ENCODE results near the gene ZNF664.
A peak's percentile ranks its signal among the peaks of the same experiment; 100 is the strongest.

The ZNF664 gene

DNA sequence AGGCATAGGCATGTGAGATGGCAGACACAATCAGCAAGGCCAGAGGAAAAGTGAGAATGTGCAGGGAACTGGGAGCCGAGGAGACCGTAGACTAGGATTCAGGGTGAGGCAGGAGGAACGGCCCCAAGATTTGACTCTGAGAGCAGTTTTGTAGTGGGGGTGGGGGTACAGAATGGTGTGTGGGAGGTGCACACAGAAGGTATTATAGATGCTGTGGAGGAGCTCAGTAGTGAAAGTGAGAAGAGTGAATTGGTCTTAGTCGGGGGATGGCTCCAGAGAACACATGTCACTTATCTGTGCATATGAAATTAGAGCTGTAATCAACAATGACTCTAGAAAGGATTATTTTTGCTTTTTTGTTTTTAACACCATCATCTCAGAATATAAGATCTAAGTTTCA lies 11.9 kb downstream of the ZNF664 start:
- peaks cover 34% of the 10 kb centered on the region for H3K36me3 Mint-ChIP-seq

DNA sequence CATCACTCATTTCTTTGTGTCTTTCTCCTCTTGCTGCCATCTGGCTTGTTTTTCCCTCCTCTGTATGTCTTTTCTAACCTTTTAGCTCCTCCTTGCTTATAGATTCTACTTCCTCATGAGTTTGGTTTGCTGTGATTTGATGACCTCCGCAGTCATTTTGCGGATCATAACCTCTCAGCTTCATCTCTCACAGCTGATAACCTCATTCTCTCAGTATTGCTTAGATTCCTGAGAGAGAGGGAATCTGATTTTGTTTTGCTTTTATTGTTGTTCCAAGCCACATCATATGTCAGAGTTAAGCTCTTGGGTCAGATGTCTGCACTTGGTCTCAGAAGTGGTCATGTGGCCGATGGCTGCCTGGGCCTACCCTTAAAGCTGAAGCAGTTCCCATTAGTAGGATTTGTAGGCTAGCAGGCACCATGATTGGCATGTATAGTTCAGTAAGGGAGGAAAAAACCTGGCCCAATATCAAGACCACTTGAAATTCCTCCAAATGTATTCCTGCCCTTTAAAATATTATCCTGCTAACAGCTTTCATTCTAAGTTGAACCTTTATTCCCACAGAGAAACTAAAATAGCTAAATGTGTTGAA lies 13.5 kb downstream of the ZNF664 start:
- H3K4me1 Mint-ChIP-seq: peaks cover 58% of the 10 kb centered on the region
- no peak for ATAC-seq
- DNase-seq (ENCODE audit: low spot score in 2 of 2): no peak
- H3K36me3 Mint-ChIP-seq: peaks cover 50% of the 10 kb centered on the region
- no peak overlapping the region for H3K4me3 Mint-ChIP-seq
- H3K27ac Mint-ChIP-seq: no peak overlapping the region
- no peaks in the 10 kb centered on the region for H3K9me3 Mint-ChIP-seq

More for the DNA sequence above, 11.9 kb downstream of the ZNF664 start:
- Mint-ChIP-seq H3K4me1 (peaks cover 51% of the 10 kb centered on the region), H3K27ac (peak overlapping the region; percentile 8), H3K4me3 (no peak overlapping the region), H3K9me3 (no peaks in the 10 kb centered on the region)
- ATAC-seq (no peak), DNase-seq (ENCODE audit: low spot score in 2 of 2) (peak in 1 of 2 donors; percentile 13)

DNA sequence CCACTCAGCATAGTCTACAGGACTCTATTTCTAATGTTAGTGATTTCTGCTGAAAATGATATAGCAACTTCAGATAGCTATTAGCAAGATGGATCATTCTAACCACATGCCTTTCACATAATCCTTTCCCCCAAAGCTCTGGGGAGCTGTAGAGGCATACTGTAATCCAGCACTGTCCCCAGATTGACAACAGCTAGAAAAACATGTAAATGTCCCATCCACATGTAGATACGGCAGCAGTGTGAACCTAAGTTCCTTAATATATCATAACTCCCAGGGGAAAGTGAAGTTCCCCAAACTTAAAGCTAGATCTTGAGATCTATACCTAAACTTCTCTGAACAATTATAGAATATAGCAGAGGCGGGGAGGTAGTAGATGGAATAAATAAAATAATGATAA lies 14.0 kb downstream of the ZNF664 start:
- Mint-ChIP-seq H3K9me3 (no peaks in the 10 kb centered on the region), H3K36me3 (peaks cover 50% of the 10 kb centered on the region), H3K27ac (no peak overlapping the region), H3K4me3 (no peak overlapping the region), H3K4me1 (peaks cover 55% of the 10 kb centered on the region)
- DNase-seq (ENCODE audit: low spot score in 2 of 2) (no peak), ATAC-seq (no peak)

DNA sequence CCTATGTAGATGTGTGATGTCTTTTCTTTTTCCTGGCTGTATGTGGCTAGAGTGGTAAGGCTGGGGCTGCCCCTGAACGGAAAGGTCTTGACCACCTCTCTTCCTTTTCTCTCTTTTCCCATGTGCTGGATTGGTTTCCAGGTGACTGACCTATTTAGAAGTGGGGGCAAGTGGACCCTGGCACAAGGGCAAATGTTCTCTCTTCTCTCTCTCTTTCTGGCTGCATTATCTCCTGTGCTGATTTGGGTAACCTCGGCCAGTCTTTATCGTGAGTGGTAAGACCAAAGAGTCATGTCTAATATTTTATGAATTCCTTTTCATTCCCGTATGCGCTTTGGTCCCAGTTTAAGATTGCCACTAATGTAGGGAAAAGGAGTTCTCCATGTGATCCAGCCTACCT lies 16.2 kb downstream of the ZNF664 start:
- ATAC-seq: no peak
- peaks cover 42% of the 10 kb centered on the region for H3K4me1 Mint-ChIP-seq
- H3K4me3 Mint-ChIP-seq: no peak overlapping the region
- H3K36me3 Mint-ChIP-seq: peaks cover 50% of the 10 kb centered on the region
- no peaks in the 10 kb centered on the region for H3K9me3 Mint-ChIP-seq
- peak overlapping the region; percentile 6 for H3K27ac Mint-ChIP-seq
- peak in 1 of 2 donors; percentile 12 for DNase-seq (ENCODE audit: low spot score in 2 of 2)

DNA sequence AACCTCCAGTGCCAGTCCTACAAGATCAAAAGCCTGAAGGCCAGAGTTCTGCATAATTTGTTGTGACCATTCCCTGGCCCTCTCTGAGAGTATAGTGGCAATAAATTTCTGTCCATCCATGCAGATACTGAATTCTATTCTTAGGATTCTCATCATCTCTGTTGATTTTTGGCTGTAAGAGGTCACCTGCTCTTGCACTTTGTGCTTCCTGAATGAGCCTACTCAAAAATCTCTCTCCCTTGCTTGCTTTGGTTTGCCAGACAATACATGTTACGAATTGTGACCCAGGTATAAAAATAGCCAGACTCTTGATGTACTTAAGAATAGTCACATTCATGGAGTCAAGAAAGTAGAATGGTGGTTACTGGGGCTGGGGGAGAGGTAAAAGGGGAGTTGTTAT lies 16.7 kb downstream of the ZNF664 start:
- H3K4me1 Mint-ChIP-seq: peaks cover 40% of the 10 kb centered on the region
- no peaks in the 10 kb centered on the region for H3K9me3 Mint-ChIP-seq
- H3K36me3 Mint-ChIP-seq: peaks cover 47% of the 10 kb centered on the region
- no peak overlapping the region for H3K4me3 Mint-ChIP-seq
- H3K27ac Mint-ChIP-seq: no peak overlapping the region
- ATAC-seq: no peak
- peak in 1 of 2 donors; percentile 6 for DNase-seq (ENCODE audit: low spot score in 2 of 2)

DNA sequence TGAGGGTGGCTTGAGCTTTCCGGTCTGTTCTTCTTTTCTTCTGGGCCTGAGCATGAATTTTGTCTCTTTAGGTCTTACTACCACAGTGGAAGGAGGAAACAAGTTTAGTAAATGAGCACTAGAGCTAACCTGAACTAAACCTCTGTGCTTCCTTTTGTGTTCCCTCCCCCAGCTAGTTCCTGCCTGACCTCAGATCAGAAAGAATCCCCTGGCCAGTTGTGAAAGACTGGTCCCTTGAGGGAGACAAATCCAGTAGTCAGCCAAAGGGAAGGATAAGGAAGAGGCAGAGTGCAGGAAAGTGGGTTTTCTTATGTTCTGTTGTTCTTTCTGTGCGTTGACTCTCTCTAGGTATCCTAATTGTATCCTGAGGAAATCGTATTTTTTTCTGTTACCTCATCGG lies 17.5 kb downstream of the ZNF664 start:
- Mint-ChIP-seq H3K4me3 (no peak overlapping the region), H3K36me3 (peaks cover 45% of the 10 kb centered on the region), H3K9me3 (no peaks in the 10 kb centered on the region), H3K27ac (peak overlapping the region; percentile 62), H3K4me1 (peaks cover 44% of the 10 kb centered on the region)
- DNase-seq (ENCODE audit: low spot score in 2 of 2) (no peak), ATAC-seq (no peak)

DNA sequence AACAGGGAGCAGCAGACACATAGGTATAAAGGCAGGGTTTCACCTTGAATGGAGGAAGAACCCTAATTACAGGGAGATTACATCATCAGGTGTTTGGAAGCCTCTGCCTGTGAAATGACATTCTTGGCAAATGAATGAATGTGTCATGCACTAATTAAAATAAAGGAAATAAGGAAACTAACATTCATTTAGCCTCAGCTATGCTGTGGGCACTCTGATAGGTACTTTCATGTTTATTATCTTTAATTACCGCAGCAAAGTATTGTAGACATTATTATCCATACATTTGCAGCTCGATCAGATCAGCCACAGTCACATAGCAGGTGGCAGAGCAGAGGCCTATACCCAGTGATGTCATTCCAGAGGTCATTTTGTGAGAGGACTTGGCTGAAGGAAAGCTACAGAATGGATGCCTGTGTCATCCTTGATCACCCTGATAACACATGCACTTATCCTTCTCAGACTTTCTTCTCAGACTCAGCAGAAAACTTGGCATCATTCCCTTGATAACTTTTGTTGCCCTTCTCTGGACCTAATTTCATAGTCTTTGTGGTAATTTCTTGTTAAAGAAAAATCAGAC lies 18.4 kb downstream of the ZNF664 start:
- peaks cover 53% of the 10 kb centered on the region for H3K36me3 Mint-ChIP-seq
- H3K4me1 Mint-ChIP-seq: peaks cover 53% of the 10 kb centered on the region
- no peak for DNase-seq (ENCODE audit: low spot score in 2 of 2)
- H3K27ac Mint-ChIP-seq: no peak overlapping the region
- no peak for ATAC-seq
- no peak overlapping the region for H3K4me3 Mint-ChIP-seq
- H3K9me3 Mint-ChIP-seq: no peaks in the 10 kb centered on the region

DNA sequence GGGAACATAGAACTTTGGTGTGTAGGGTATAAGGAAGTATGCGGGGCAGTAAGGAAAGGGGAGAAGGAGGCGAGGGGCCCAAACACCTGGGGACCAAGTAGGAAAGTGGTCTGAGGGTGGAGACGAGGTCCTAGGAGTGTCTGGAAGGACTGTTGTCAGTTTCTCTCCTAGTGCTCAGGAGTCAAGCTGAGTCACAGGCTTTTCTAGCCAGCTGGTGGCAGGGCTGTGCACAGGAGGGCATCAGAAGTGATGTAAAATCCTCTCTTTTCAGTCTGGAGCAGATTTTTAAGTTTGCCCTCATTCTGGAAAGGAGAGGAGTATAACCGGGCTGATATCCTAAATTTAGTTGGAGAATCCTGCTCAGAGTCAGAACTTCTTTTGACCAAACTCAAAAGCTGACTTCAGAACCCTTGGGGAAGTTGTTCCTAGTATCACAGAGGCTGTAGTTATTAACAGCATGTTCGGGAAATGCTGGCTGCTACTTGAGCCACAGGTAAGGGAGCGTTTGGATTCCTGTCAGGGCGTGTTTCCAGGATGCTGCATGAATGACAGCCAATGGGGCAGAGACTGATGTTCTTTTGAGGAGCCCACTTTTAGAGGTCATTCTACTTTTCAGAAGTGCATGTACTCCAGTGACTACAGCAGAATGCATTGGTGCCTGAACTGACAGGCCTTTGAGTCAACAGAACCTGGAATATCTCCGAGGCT lies 19.3 kb downstream of the ZNF664 start:
- H3K4me1 Mint-ChIP-seq: peaks cover 57% of the 10 kb centered on the region
- no peak overlapping the region for H3K4me3 Mint-ChIP-seq
- no peak for DNase-seq (ENCODE audit: low spot score in 2 of 2)
- no peaks in the 10 kb centered on the region for H3K9me3 Mint-ChIP-seq
- H3K27ac Mint-ChIP-seq: no peak overlapping the region
- ATAC-seq: no peak
- H3K36me3 Mint-ChIP-seq: peaks cover 53% of the 10 kb centered on the region

DNA sequence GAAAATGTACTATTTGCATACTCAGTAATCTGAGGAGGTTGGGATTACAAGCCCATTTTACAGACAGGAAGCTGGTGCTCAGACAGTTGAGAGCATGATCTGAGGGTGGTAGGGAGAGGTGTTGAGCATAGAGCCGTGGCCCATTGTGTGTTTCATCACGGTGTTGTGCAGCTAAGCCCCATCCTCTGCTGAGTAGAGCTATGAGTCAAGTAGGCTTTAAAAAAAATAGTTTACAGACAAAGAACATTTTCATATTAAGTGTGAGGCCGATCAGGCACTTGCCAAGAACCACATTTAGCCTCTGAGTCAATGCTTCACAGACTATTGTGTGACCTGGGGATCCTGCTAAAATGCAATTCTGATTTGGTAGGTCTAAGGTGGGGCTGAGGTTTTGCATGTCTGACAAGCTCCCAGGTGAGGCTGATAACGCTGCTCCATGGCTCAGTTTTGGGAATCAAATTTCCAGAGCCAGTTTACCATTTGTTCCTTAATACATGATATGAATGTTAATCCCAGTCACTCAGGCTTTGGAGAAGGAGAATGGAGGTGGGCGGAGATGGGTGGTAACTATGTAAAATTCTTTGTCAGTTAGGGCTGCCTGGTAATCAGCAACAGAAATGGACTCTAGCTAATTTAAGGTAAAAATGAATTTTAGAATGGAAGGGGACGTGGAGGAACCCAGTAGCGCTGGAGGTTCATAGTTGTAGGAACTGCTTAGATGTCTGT lies 22.2 kb downstream of the ZNF664 start:
- H3K9me3 Mint-ChIP-seq: no peaks in the 10 kb centered on the region
- H3K4me1 Mint-ChIP-seq: peaks cover 42% of the 10 kb centered on the region
- H3K27ac Mint-ChIP-seq: peak overlapping the region; percentile 17
- peaks cover 27% of the 10 kb centered on the region for H3K36me3 Mint-ChIP-seq
- DNase-seq (ENCODE audit: low spot score in 2 of 2) (no peak), ATAC-seq (peak; percentile 87)
- no peak overlapping the region for H3K4me3 Mint-ChIP-seq

DNA sequence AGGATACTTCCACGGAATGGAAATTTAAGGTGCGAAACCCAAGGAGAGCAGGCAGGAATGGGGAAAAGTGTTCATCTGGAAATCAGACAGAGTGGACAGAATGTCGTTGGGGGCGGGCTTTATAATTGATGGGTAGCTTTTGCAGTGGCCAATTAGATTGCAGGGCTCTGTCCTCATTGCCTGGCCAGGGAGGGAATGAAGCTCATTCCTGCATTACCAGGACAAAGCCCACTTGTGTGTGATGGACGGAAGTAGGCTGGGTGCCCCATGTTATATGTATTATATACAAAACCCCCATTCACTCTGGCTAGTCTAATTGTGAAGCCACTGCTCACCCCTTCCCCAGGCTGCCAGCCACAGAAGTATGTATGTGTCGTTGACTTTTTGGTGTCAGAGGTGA lies 23.6 kb downstream of the ZNF664 start:
- no peaks in the 10 kb centered on the region for H3K9me3 Mint-ChIP-seq
- DNase-seq (ENCODE audit: low spot score in 2 of 2) (no peak), ATAC-seq (no peak)
- H3K27ac Mint-ChIP-seq: peak overlapping the region; percentile 17
- no peak overlapping the region for H3K4me3 Mint-ChIP-seq
- peaks cover 31% of the 10 kb centered on the region for H3K4me1 Mint-ChIP-seq
- H3K36me3 Mint-ChIP-seq: peaks cover 14% of the 10 kb centered on the region

DNA sequence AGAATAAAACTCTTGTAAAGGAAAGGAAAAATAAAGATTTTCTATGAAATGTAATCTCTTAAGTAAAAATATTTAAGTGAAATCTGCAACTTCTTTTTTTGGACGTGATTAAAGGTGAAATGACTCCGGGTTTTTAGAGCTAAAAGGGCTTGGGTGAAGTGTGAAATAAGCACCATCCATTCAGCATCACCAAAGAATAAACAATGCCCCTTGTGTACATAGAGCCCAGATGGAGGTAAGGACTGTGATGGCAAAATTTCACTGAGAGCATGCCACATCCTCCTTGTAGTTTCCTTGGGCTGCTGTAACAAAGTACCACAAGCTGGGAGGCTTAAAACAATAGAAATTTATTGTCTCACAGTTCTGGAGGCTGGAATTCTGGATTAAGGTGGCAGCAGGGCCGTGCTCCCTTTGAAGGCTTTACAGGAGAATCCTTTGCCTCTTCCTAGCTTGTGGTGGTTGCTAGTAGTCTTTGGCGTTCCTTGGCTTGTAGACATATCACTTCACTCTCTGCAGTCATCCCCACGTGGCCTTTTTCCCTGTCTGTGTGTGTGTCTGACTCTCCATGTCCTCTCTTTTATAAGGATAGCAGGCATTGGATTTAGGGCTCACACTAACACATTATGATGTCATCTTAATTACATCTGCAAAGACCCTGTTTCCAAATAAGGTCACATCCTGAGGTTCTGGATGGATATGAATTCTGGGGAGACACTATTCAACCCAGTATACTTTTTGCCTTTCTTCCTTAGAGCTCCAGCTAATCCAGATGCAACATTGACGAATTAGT lies 24.2 kb downstream of the ZNF664 start:
- H3K4me3 Mint-ChIP-seq: no peak overlapping the region
- H3K4me1 Mint-ChIP-seq: peaks cover 31% of the 10 kb centered on the region
- H3K27ac Mint-ChIP-seq: peak overlapping the region; percentile 17
- DNase-seq (ENCODE audit: low spot score in 2 of 2) (no peak), ATAC-seq (no peak)
- peaks cover 14% of the 10 kb centered on the region for H3K36me3 Mint-ChIP-seq
- H3K9me3 Mint-ChIP-seq: no peaks in the 10 kb centered on the region

DNA sequence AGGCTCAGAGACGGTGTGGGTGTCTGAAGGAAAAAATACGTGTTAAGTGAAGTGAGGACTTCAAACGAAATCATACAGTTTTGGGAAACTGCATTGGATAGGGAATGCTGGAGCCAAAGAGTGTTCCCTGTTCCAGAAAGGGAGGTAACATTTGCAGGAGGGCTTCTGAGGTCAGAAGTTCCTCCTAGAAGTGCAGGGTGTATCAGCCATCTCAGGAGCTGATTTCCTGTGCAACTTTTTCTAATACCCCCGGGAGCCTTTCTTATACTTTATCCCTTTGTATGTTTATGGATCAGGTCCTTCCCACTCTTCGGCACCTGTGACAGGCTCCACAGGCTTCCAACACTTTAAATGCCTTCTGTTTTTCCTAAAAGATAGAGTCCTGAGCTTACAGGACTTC lies 24.9 kb downstream of the ZNF664 start:
- Mint-ChIP-seq H3K4me1 (peaks cover 31% of the 10 kb centered on the region), H3K27ac (no peak overlapping the region), H3K4me3 (no peak overlapping the region), H3K36me3 (peaks cover 14% of the 10 kb centered on the region), H3K9me3 (no peaks in the 10 kb centered on the region)
- DNase-seq (ENCODE audit: low spot score in 2 of 2) (no peak), ATAC-seq (no peak)

DNA sequence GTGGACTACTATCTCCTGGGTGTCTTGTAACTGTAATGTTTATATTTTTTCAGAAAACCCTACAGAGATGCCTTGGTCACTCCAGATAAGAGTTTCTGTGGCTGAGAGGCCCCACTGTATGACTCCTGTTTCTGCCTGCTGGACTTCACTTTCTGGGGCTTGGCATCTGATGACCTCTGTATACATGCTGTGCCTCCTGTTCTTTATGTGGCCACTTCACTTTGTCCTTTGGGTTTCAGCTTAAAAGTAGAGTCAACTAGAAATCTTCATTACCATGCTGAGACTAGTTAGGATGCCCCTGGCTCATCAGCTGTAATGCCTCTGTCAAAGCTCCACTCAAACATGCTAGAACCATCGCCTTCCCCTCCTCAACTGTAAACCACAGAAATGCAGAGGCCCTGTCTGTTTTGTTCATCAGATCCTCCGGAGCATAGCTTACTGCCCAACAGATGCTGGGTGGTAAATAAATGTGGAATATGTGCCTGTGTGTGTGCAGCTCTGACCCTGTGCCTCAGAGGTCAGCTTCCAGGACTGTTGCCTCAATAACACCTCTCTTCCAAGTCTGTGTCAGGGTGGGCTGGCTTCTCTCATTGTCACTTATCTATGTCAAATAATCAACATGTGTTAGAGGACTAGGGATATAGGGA lies 25.5 kb downstream of the ZNF664 start:
- Mint-ChIP-seq H3K4me1 (peaks cover 31% of the 10 kb centered on the region), H3K9me3 (no peaks in the 10 kb centered on the region), H3K36me3 (peaks cover 14% of the 10 kb centered on the region), H3K27ac (peak overlapping the region; percentile 41), H3K4me3 (no peak overlapping the region)
- no peak for DNase-seq (ENCODE audit: low spot score in 2 of 2)
- ATAC-seq: no peak

DNA sequence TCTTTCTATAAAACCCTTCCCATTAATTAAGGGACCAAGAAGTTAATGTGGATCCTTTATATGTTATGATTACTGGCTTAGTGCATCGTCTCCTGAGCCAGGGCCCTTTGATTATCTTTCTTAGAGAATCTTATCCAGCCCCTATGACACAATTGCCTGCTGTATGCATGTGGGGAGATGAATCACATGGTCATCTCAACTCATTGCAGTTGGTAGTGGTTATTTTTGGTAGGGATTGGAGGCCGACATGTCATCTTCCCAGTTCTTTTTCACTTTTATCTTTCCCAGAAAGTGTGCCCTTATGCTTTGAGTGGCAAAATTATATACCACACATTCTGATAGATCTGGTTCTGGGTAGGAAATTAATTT lies 26.0 kb downstream of the ZNF664 start:
- H3K4me1 Mint-ChIP-seq: peaks cover 31% of the 10 kb centered on the region
- H3K27ac Mint-ChIP-seq: peak overlapping the region; percentile 41
- DNase-seq (ENCODE audit: low spot score in 2 of 2) (no peak), ATAC-seq (no peak)
- H3K36me3 Mint-ChIP-seq: peaks cover 14% of the 10 kb centered on the region
- no peak overlapping the region for H3K4me3 Mint-ChIP-seq
- no peaks in the 10 kb centered on the region for H3K9me3 Mint-ChIP-seq

DNA sequence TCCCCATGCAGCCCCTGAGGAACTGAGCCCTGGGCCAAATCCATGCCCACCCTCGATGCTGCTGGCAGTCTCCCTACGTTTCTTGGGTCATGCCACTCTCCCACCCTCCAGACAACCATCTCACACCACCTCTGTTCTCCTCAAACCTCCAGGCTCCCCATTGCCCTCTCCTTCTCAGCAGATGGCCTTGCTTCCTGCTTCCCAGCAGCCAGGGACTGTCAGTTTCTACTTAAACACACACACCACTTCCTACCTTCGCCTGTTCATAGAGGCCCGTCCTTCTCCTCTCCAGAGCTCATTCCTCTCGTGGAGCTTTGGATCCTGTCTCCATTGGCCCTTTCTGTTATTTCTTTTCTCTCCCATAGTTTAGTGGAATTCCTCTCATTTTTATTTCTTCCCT lies 27.1 kb downstream of the ZNF664 start:
- DNase-seq (ENCODE audit: low spot score in 2 of 2) (no peak), ATAC-seq (no peak)
- no peaks in the 10 kb centered on the region for H3K9me3 Mint-ChIP-seq
- no peak overlapping the region for H3K27ac Mint-ChIP-seq
- peaks cover 23% of the 10 kb centered on the region for H3K4me1 Mint-ChIP-seq
- no peak overlapping the region for H3K4me3 Mint-ChIP-seq
- H3K36me3 Mint-ChIP-seq: peaks cover 12% of the 10 kb centered on the region
